Endodermal cell (in vitro differentiated cells): Measurements from ENCODE around the gene C2orf81. TPM values are rescaled to one million over a fixed set of nuclear protein-coding genes. Genes with fewer than 3 reads are reported as not detected.

Experiments
- DNase-seq: peaks from one replicate; pipeline ENCODE4 v3.0.0-alpha.2; 2017
- H3K27ac ChIP-seq: 2 replicates; pipeline ENCODE4 v1.5.1; 2013; ENCODE audit warnings: mild to moderate bottlenecking, low read depth, low read length, moderate library complexity
- H3K27me3 ChIP-seq: 2 replicates; pipeline ENCODE4 v1.6.1; 2013; ENCODE audit warnings: mild to moderate bottlenecking, low read length, moderate library complexity; ENCODE audit not compliant: insufficient read depth, control insufficient read depth, poor library complexity, severe bottlenecking
- H3K36me3 ChIP-seq: 2 replicates; pipeline ENCODE4 v1.7.0; 2013; ENCODE audit warnings: mild to moderate bottlenecking, low read length, moderate library complexity; ENCODE audit not compliant: control insufficient read depth, insufficient read depth
- H3K4me1 ChIP-seq: one replicate; pipeline ENCODE4 v1.7.0; 2013; ENCODE audit warnings: low read length; ENCODE audit not compliant: control insufficient read depth, insufficient read depth
- H3K4me3 ChIP-seq: 2 replicates; pipeline ENCODE4 v1.5.1; 2013; ENCODE audit warnings: mild to moderate bottlenecking, low read length, moderate library complexity
- H3K9ac ChIP-seq: 2 replicates; pipeline ENCODE4 v1.6.1; 2013; ENCODE audit warnings: mild to moderate bottlenecking, low read length, moderate library complexity; ENCODE audit not compliant: poor library complexity, severe bottlenecking; ENCODE audit errors: extremely low read depth
- H3K9me3 ChIP-seq: 2 replicates; pipeline ENCODE4 v1.6.1; 2013; ENCODE audit warnings: mild to moderate bottlenecking, low read length, moderate library complexity; ENCODE audit not compliant: control insufficient read depth
- H3K27ac Mint-ChIP-seq: 2 replicates; pipeline ENCODE4 v1.8.0; 2020; ENCODE audit warnings: mixed read lengths
- H3K27me3 Mint-ChIP-seq: 2 replicates; pipeline ENCODE4 v1.8.0; 2021; ENCODE audit warnings: mild to moderate bottlenecking, mixed read lengths; ENCODE audit not compliant: insufficient read depth
- H3K36me3 Mint-ChIP-seq: 2 replicates; pipeline ENCODE4 v1.8.0; 2020; ENCODE audit warnings: low read depth, mixed read lengths
- H3K4me1 Mint-ChIP-seq: 2 replicates; pipeline ENCODE4 v1.8.0; 2020; ENCODE audit warnings: mixed read lengths
- H3K4me3 Mint-ChIP-seq: 2 replicates; pipeline ENCODE4 v1.8.0; 2020; ENCODE audit warnings: mild to moderate bottlenecking, moderate library complexity, mixed read lengths
- H3K9me3 Mint-ChIP-seq: 2 replicates; pipeline ENCODE4 v1.8.0; 2020; ENCODE audit warnings: mild to moderate bottlenecking, mixed read lengths
- WGBS, 2 experiments: methylation state at CpG; one replicate each; pipeline versions ENCODE4 v1.1.5 to v1.1.7; 2013; ENCODE audit warnings: missing lambda C conversion rate in 2 of 2, mixed read lengths in 1 of 2; ENCODE audit not compliant: insufficient coverage in 1 of 2, insufficient read length in 1 of 2; 5-methylcytosine and 5-hydroxymethylcytosine counted together
- total RNA-seq, 2 donors: library from RNA; stranded (reverse); fragmentation: NEBNext Ultra II Directional in 1 of 2; extraction: Animal tissue kit (Norgen Biotek cat#: 25700) in 1 of 2; gene quantifications; 2 replicates in 1 of 2; 3 replicates in 1 of 2; pipeline ENCODE4 v1.2.1, GENCODE V29; 2021
- TF ChIP-seq, protein P1 (sequence below): fragments of 200-600 bp; sonication (generic); conservative IDR thresholded peaks from 2 replicates; pipeline ENCODE4 v1.5.0; 2021; ENCODE audit warnings: antibody characterized with exemption, mild to moderate bottlenecking

Gene C2orf81
- total RNA-seq, 2 donors from 2014 or later: 3.8 to 4.8 TPM

DNA sequence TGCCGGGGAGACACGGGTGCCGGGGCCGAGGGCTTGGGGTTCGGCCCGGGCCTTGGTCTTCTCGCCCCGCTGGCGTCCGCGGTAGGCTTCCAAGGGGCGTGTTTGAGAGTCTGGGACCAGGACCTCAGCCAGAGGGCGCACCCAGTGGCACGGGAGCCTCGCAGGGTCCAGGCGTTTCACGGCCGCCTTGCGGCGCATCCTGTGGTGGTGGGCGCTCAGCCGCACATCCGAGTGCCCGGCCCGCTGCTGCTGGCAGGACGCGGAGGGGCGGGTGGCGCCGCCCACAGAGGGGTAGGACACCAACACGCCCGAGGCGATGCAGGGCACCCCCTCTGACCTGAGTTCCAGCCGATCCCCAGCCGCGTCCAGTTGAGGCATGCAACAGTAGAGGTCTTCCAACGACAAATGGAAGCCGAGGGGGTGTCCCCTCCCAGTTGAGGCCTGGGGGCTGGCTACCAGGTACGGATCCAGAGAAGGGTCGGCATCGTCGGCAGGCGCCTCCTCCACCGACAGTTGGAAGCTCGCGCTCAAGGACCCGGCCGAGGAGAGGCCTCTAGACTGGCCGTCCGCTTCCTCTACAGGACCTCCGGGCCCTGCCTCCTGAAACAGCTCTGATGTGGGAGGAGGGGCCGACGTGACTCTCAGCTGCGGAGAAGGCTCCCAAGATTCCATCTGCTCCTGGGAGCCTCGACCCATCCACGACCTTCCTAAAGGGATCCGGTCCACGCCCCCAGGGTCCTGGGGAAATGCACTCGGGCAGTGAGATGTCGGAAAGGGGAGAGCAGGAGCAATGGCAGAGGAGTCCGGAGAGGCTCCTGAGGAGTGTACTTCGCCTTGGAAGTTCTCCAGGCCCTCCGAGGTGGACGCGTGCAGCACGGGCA is 6.3 kb downstream of the C2orf81 start:
- Mint-ChIP-seq H3K27me3 (peaks cover 15% of the 10 kb centered on the region), H3K27ac (no peak overlapping the region), H3K4me3 (peak overlapping the region; percentile 4), H3K4me1 (peaks cover 6% of the 10 kb centered on the region), H3K36me3 (no peaks in the 10 kb centered on the region), H3K9me3 (no peaks in the 10 kb centered on the region)
- no peaks in the 10 kb centered on the region for H3K36me3 ChIP-seq
- H3K27me3 ChIP-seq: peaks cover 4% of the 10 kb centered on the region
- no peak overlapping the region for H3K4me3 ChIP-seq
- no peak overlapping the region for H3K9ac ChIP-seq
- H3K27ac ChIP-seq: no peak overlapping the region
- H3K9me3 ChIP-seq: no peaks in the 10 kb centered on the region
- no peaks in the 10 kb centered on the region for H3K4me1 ChIP-seq
- WGBS, 2 experiments: 87 to 92% methylated on average over 56 to 66 of the region's 66 CpGs
- TF ChIP-seq, protein P1, sequence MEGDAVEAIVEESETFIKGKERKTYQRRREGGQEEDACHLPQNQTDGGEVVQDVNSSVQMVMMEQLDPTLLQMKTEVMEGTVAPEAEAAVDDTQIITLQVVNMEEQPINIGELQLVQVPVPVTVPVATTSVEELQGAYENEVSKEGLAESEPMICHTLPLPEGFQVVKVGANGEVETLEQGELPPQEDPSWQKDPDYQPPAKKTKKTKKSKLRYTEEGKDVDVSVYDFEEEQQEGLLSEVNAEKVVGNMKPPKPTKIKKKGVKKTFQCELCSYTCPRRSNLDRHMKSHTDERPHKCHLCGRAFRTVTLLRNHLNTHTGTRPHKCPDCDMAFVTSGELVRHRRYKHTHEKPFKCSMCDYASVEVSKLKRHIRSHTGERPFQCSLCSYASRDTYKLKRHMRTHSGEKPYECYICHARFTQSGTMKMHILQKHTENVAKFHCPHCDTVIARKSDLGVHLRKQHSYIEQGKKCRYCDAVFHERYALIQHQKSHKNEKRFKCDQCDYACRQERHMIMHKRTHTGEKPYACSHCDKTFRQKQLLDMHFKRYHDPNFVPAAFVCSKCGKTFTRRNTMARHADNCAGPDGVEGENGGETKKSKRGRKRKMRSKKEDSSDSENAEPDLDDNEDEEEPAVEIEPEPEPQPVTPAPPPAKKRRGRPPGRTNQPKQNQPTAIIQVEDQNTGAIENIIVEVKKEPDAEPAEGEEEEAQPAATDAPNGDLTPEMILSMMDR: peak; percentile 25
- DNase-seq: peak; percentile 45

DNA sequence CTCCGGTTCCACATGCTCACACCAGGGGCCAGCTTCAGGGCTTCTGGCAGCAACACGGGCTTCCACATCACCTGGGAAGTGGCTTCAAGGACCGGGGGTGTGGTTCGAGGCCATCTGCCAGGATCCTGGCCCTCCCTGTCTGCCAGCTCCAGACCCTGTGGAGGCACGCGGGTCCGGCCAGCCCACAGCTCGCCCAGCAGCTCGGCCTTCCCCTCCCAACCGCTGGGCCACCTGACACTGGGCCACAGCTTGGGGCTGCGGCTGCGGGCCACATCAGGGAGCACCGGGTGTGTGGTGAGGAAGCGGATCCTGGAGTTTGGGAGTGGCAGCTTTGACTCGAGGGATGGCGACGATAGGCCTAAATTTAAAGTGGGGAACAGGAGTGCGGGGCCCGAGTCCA is 7.0 kb downstream of the C2orf81 start:
- no peak overlapping the region for H3K4me3 Mint-ChIP-seq
- 91 to 97% methylated on average over 15 to 19 of the region's 19 CpGs for WGBS, 2 experiments

DNA sequence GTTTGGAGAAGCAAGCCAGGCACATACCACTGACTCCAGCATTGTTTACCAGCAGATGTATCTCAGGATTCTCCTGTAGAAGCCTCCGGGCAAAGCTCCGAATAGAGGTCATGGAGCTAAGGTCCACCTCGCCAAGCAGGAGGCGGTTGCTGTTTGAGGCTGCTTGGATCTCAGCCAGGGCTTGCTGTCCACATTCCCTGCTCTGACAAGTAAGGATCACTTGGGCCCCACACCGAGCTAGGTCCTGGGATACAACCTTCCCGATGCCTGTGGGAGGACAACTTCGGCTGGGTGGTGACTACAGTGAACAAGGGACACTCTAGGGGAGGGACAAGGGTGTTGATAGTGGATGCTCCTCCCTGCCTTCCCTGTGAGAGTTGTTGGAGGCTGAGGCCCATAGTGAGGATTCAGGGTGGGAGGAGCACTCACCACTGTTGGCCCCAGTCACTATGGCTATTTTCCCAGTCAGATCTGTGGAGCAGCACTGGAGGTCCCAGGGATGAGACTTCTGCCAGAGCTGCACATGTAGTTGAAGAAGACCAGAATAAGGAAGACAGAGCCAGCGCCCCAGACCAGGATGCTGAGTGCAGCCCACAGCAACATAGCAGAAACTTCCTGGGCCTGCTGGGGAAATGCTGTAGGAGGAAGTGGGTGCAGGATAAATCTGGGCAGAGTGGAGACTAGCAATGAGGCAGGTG is 8.3 kb downstream of the C2orf81 start:
- Mint-ChIP-seq H3K9me3 (peaks cover 1% of the 10 kb centered on the region), H3K27ac (no peak overlapping the region)

More for the DNA sequence above, 7.0 kb downstream of the C2orf81 start:
- Histone ChIP-seq H3K4me1 (no peaks in the 10 kb centered on the region), H3K36me3 (no peaks in the 10 kb centered on the region), H3K9ac (no peak overlapping the region), H3K9me3 (no peaks in the 10 kb centered on the region), H3K27me3 (no peaks in the 10 kb centered on the region), H3K27ac (no peak overlapping the region), H3K4me3 (no peak overlapping the region)
- Mint-ChIP-seq H3K36me3 (no peaks in the 10 kb centered on the region), H3K9me3 (peaks cover under 1% of the 10 kb centered on the region), H3K27me3 (peaks cover 11% of the 10 kb centered on the region), H3K27ac (no peak overlapping the region), H3K4me1 (peaks cover 6% of the 10 kb centered on the region)
- DNase-seq: peak; percentile 54
- TF ChIP-seq, protein P1: no peak

More for the DNA sequence above, 8.3 kb downstream of the C2orf81 start:
- H3K4me1 Mint-ChIP-seq: peaks cover 6% of the 10 kb centered on the region
- H3K9me3 ChIP-seq: no peaks in the 10 kb centered on the region
- no peak for DNase-seq
- H3K36me3 Mint-ChIP-seq: no peaks in the 10 kb centered on the region
- H3K27ac ChIP-seq: no peak overlapping the region
- no peak overlapping the region for H3K4me3 Mint-ChIP-seq
- H3K27me3 Mint-ChIP-seq: peaks cover 17% of the 10 kb centered on the region
- no peaks in the 10 kb centered on the region for H3K36me3 ChIP-seq
- no peaks in the 10 kb centered on the region for H3K27me3 ChIP-seq
- H3K9ac ChIP-seq: no peak overlapping the region
- TF ChIP-seq, protein P1: no peak
- no peaks in the 10 kb centered on the region for H3K4me1 ChIP-seq
- 90 to 91% methylated on average over 7 to 8 of the region's 8 CpGs for WGBS, 2 experiments
- H3K4me3 ChIP-seq: no peak overlapping the region
